Measurements from ENCODE around the gene PSMD3.

PSMD3 gene

DNA sequence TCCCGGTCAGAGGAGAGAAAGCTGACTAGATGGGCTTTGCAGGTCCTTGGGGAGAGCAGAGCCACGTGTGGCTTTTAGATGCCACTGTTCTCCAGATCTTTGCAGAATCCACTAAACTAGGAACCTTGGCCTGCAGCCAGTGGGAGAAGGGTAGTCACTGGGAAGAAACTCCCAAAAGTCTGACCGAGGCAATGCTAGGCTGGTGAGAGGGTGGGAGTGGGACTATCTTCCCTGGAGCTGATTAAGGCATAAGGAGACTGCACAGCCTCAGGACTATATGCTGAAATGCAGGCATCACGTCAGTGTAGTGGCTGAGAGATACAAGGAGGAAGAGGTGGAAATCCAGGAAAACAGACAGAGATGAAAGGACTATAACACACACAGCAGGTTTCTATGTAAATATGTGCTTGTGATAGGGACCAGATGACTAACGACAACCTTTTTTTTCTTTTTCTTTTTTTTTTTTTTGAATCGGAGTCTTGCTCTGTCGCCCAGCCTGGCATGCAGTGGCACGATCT is 20.0 kb upstream of the PSMD3 start:
- no peak for DNase-seq (ENCODE audit: low spot score)

DNA sequence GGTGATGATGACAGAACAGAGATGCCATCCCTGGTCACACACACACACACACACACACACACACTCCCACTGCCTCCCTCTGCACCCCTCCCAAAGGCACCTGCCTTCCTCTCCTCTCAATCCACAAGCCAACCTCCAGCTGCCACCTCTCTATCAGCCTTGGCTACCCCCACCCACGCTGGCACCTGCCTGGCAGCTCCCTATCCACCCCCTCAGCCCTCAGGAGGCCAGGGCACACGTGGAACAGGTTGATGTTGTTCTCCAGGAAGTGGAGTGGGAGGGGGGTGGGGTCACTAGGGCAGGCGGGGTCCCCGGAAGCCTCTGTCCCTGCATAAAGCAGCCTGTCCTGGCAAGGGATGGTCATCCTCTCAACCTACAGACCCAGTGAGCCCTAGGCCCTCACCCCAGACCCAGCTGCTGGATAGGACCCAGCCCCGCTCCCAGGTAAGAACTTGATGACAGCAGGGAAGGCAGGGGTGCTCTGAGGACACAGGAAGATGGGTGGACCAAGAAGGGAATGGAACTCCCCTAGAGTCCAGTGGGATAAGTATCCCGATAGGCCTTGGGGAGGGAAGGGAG is 17.9 kb upstream of the PSMD3 start, which contains the start of gene GSDMA:
Gene GSDMA, plus strand, starts transcription at position 363 of the 579 bp plus-strand sequence. CDS start 2,684 bp downstream, outside the sequence.
- no peak for DNase-seq (ENCODE audit: low spot score)

DNA sequence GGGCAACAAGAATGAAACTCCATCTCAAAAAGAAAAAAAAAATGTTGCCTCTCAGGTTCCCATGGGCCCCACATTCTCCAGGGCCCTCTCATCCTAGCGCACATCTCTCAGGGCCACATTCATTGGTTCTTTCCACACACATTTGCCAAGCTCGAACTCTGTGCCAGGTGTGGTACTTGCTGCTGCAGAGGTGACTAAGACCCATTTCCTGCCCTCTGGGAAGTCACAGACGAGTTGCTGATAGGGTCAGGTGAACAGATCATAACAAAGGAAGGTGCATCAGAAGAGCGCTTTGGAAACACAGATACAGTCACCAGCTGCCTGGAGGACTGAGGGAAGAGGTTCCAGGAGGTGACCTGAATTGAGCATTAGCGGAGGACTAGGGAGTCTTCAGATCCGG is 16.8 kb upstream of the PSMD3 start:
- no peak for DNase-seq (ENCODE audit: low spot score)

DNA sequence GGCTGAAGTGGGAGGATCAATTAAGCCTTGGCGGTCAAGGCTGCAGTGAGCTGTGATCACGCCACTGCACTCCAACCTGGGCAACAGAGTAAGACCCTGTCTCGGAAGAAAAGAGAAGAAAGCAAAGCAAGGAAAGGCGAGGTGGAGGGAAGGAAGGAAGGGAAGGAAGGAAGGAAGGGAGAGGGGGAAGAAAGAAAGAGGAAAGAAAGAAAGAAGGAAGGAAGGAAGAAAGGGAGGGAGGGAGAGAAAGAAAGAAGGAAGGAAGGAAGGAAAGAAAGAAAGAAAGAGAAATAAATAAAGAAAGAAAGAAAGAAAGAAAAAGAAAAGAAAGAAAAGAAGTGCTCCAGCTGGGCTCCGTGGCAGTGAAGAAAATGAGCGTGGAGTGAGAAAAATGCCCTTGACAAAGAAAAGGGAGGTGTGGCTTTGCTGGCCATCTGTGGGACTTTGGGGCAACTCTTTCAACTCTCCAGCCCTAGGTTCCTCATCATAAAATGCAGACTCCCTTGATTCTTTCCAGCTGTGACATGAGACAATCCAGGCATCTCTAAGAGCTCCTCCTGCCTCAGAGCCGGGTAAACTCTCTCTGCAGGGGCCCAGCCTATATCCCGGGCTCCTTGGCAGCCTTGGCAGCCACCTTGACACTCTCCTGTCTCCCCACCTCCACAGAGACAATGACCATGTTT is 15.4 kb upstream of the PSMD3 start:
- DNase-seq (ENCODE audit: low spot score), result no peak

DNA sequence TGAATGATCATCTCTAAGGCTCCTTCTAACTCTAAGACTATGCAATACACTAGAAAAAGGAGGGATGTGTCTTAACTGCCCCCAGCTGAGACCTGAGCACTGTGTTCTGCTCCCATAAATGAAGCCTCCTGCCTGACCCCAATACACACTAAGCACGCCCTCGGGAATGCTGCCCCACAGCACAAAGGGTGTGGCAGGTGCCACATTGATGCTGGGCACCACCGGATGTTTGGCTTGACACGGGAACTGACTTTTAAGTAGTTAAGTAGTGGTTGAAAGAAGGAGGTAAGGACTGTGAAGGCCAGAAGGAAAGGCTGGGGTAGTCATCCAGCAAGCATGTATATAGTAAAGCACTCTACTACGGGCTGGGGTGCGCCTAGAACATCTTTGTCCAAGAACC is 13.8 kb upstream of the PSMD3 start:
- DNase-seq (ENCODE audit: low spot score), result no peak

DNA sequence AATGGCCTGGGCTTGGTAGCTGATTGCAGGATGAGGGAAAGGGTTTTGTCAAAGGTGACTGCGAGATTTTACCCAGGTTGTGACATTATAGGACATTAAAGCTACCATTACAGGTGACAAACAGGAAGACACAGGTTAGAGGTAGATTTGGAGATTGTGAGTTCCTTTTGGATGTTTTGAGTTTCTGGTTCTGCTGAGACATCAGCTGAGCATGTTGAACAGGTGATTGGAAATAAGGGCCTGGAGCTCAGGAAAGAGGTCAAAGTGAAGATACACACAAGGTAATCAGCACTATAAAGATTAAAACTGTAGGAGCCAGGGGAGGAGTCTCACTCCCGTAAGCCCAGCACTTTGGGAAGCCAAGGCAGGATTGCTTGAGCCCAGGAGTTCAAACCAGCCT is 11.8 kb upstream of the PSMD3 start:
- no peak for DNase-seq (ENCODE audit: low spot score)

DNA sequence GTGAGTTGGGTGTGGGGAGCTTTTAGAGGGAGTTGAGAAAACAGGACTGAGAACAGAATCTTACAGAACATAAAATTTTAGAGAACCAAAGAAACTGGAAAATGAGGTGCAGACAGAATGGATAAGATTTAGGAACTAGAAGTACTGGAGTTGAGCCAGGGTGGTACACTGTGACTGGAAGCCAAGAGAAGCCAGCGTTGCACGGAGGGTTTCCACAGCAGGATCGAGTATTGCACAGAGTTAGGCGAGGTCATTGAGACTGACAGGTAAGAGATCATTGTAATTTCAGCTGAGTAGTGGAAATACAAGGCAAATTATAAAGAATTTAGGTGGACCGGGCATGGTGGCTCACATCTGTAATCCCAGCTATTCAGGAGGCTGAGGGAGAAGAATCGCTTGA is 11.2 kb upstream of the PSMD3 start:
- DNase-seq (ENCODE audit: low spot score), result no peak

DNA sequence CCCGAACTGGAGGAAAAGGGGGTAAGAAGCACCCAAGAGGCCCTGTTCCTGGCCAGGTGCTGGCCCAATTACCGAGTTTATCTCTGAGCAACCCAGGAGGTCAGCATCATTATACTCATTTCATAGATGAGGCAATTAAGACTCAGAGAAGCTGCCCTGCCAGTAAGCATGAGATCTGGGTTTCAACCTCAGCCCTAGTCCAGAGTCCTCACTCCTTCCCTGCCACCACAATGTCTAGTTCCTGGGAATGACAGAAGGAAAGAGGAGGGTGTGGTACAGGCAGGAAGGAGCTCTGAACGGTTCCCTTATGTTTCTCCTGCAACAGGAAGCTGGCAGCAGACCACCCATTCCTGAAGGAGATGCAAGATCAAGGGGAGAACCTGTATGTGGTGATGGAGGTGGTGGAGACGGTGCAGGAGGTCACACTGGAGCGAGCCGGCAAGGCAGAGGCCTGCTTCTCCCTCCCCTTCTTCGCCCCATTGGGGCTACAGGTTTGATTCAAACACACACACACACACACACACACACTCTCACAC is 10.4 kb upstream of the PSMD3 start:
- DNase-seq (ENCODE audit: low spot score), result no peak

DNA sequence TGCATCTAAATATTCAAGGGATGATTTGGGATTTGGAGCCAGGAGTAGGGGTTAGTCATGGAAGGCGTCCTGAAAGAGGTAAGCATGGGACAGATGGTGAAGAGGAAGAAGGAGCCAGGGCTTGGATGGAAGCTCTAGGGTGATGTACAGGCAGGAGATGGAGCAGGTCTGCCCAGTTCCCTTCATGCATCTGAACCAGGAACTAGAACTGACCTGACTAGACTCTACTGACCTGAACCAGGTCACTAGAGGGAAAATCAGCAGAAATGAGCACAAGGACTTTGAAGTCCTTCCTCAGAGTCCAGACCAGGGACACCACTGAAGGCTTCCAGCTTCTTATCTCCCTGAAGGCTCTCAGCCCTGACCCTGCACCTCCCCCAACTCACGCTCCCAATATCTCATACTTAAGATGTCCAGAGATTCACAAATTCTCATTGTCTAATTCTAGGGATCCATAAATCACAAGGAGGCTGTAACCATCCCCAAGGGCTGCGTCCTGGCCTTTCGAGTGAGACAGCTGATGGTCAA is 9.5 kb upstream of the PSMD3 start:
- DNase-seq (ENCODE audit: low spot score), result no peak

DNA sequence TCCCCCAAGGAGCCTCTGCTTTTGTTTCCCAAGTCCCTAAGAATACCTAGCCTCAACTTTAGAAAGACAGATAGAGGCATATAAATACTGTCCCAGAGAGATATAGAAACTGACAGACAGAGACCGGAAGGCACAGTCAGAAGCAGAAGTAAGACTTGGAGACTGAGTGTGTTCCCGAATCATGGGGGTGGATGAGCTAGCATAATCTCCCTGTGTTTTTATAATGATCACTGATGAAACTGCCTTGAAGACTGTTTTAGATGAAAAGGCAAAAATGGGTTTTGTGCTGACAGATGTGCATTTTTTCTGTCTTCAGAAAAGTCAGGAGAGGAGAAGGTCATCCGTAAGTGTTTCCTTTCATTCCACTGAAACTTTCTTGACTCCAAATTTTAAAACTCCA is 8.3 kb upstream of the PSMD3 start:
- no peak for DNase-seq (ENCODE audit: low spot score)

DNA sequence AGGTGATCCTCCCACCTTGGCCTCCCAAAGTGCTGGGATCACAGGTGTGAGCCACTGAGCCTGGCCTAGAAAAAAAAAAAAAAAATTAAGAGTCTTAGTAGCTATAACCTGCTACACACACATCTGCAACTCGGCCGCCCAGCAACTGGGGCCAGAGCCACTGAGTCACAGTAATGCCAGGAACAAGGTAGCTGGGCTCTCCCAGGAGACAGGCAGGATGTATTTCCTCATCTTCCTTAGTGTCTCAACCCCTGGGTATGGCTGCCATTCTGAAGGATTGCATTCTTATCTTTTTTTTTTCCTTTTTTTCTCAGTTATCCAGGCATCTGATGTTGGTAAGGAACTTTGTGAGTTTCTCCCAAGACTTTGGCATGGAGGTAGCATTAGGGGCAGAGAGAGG is 7.1 kb upstream of the PSMD3 start:
- DNase-seq (ENCODE audit: low spot score), result no peak

DNA sequence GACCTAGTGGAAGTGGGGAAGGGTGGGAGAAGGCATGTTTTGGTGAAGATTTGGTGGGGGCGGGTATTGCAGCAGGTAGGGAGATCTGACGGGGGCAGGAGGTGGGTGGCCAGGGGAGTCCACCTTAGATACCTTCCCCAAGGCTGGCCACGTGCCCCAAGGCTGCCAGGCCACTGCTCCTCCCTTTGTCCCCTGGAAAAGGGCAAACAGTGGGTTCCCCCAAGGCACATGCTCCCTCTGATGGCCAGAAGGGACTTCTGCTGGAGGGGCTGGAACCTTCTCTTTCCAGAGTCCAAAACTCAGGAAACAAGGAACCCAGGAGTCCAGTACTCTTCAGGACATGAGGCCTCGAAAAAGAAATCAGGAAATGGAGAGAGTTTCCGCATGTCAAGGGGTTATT is 6.2 kb upstream of the PSMD3 start:
- no peak for DNase-seq (ENCODE audit: low spot score)

DNA sequence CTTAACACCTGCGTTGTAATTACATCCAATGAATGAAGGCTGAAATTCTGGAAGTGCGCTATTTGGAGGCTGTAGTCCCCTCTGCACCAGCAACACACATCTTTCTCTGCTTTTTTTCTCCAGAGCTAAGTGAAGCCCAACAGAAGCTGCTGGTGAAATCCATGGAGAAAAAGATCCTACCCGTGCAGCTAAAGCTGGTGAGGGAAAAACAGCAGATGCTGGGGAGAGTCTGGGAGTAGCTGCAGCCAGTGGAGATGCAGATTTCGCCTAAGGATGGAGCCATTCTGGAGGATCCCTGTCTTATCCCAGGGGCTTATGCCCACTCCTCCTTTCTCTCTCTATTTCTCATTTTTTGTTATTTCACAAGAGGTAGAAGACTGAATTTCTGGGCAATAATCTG is 4.8 kb upstream of the PSMD3 start:
- no peak for DNase-seq (ENCODE audit: low spot score)

DNA sequence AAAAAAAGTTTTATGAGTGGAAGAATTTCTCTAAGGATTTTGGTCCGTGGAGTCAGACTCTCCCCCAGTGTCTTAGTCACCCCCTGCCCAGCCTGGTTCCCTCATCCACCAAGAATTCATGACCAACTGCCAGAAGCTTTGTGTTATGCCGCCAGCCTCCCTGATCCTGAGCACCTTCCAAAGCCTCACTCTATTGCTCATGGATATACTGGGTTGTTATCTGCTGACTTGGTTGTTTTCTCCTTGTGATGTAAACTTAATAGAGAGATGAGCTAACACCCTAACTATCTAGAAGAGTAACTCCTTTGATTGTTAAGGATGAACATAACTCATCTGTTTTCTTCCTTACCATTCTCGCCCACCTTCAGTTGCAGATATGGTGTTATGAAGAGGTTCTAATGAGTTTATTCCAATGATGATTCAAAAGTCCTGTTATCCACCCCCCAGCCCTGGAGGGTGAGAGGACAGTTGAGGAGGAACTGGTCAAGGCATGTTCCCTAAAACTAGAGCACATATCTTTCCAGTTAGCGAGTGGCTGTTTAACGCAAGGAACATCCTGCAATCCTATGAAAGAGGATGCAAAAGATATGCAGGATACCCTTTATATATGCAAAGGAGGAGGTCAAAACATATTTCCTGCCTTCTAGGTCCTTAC is 1.5 kb upstream of the PSMD3 start:
- peak; percentile 12 for DNase-seq (ENCODE audit: low spot score)

DNA sequence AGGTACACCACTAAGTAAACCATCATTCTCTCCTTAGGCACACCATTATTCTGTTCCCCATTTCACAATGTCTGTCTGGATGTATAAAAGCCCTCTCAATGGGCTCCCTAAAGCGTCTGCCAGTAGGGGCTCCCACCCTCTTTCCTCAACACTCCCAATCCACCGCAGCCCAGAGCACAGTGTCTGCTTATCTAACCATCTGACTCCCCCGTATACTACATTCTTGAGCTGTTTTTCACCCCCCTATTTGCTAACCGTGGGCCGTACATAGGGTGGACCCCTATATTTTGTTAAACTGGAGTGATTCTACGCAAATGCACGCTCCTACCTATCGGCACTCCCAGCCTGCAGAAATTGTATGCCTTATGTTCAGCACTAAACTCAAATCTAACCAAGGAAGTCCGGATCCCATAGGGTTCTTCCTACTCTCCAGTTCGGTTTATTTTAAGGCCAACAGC is 685 bp upstream of the PSMD3 start:
- DNase-seq (ENCODE audit: low spot score), result peak; percentile 53

DNA sequence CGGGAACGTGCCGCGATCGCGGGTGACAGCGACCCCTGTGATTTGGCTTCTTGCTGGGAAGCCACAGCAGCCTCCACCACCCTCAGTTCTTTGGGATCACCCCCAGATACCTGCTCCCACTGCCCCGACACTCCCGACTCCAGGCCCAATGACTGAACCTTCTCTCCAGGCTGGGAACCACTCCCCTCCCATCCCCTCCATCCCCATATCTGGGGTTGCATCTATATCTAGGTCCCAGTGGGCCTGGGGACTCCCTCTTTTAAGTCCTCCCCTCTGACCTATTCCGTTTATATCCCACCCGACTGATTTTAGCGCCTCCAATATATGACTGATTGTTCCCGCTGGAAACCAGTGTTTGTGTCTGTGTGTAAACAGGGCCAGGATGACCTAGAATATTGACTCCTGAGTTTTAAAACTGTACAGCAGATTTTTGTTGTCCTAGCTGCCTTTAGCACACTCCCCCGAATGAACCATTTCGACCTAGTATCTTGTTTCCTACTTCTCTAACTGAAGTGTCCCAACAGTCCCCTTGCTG is 667 bp downstream of the PSMD3 start:
- DNase-seq (ENCODE audit: low spot score), result no peak

DNA sequence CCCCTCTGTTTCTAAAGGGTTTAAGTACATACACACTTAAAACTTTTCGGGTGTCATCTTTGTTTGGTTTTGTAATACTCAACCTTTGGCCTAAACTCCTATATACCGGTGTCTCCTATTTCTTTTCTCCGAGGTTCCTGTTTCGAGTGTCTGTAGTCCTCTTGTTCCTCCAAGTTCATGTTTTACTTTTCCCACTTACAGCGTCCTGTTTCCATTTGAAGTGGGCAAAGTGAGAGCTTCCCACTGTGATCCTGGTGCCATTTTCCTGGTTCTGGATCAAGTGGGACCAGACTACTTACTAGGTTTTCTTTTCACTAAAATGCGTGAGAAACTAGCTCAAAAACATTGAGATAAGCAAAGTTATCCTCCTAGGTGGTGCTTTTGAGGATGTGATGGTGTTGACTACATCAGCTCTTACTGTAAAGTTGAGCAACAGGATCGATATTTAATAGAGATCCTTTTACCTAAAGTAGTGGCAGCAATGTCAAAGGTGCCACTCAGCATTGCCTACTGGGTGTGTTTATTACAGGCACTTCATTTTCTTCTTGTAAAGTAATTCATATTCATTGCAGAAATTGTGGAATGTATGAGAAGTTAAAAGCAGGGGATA is 1.3 kb downstream of the PSMD3 start:
- DNase-seq (ENCODE audit: low spot score), result no peak

DNA sequence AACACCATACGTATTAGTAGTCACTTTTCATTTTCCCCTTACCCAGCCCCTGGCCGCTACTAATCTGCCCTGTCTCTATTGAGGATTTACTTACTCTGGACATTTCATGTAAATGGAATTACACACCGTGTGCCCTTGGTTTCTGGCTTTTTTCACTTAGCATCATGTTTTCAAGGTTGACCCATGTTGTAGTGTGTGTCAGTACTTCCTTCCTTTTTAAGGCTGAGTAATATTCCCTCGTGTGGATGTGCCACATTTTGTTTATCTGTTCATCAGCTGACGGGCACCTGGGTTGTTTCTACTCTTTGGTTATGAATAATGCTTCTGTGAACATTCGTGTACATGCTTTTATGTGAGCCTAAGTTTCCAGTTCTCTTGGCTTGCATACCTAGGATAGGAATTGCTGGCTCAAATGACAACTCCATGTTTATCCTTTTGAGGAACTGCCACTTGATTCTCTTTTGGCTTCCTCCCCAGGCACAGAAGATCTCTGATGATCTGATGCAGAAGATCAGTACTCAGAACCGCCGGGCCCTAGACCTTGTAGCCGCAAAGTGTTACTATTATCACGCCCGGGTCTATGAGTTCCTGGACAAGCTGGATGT is 7.7 kb downstream of the PSMD3 start:
- no peak for DNase-seq (ENCODE audit: low spot score)

DNA sequence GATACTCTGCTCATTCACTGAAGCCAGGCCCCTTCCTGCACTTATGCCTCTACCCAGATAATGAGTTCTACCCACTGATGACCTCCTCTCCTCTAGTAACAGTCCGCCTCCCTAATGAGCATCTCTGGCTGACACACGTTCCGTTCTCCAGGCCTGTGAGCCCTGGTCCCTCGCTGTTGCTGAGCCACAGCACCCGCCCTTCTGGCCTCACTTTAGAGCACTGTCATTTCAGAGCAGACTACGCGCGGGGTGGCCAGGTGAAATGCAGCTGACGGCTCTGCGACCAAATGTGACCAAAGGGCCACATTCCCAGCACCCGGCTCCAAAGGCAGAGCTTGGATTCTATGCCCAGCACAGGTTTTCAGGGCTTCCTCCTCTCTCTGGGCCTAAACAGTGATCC is 13.8 kb downstream of the PSMD3 start:
- no peak for DNase-seq (ENCODE audit: low spot score)

DNA sequence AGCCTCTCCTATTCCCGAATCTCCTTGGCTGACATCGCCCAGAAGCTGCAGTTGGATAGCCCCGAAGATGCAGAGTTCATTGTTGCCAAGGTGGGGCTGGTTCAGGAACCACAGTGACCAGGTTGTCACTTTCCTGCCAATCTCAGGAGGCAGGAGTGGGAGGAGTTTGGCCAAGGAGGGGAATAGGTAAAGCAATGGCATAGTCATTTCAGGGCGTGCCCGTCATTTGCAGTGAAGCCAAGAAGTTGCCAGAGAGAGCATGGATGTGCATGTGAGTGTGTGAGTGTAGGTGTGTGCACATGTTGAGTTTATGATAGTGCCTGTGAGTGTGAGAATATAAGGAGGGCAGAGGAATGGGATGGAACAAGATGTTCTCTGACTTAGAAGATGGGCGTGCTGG is 14.8 kb downstream of the PSMD3 start:
- no peak for DNase-seq (ENCODE audit: low spot score)

DNA sequence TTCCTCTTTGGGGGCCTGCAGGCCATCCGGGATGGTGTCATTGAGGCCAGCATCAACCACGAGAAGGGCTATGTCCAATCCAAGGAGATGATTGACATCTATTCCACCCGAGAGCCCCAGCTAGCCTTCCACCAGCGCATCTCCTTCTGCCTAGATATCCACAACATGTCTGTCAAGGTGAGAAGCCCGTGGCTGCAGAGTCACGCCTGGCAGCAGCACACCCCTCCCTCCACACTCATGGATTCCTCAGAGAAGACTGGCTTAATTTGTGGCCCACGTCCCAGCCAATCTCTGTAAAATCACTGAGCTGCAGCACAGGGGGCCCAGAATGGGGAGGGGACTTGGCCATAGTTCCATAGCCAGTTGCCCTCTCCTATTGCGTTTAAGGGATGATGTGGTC is 15.6 kb downstream of the PSMD3 start:
- DNase-seq (ENCODE audit: low spot score), result no peak

DNA sequence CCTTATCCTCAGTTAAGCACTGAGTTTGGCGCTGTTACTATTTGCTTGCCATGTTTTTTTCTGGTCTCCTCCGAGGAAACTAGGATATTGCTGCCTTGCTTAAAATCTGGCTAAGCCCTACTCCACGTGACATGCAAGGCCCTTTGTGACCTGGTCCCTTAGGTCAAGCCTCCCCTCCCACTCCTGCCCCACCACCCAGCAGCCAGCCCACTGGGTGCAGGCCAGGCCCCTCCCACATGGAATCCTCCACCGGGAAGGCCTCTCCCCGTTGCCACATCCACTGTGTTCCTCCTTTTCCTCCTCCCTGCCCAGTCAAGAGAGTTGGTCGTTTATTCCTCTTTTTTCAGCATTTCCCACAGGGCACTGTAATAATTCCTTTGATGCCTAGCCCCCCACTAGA is 16.2 kb downstream of the PSMD3 start:
- no peak for DNase-seq (ENCODE audit: low spot score)
